SK-N-SH (cell line): ENCODE results near the gene ZNF217. TPM values are rescaled to one million over a fixed set of nuclear protein-coding genes. Genes with fewer than 3 reads are reported as not detected.
"Not testable (repeated sequence)": the region's sequence is repeated elsewhere in the genome, so short reads cannot be mapped to it uniquely, and the experiment has no call there.

Experiments used
- CTCF ChIA-PET: fragments of 300-600, 350-600 bp; formaldehyde crosslinking; extraction: SDS; loops from one replicate; lab custom pipeline; 2021; lab: Yijun Ruan, JAX
- POLR2A ChIA-PET: fragments of 350-600 bp; sonication (Branson Sonifier 250); formaldehyde crosslinking; extraction: SDS; loops from one replicate; lab custom pipeline; 2020; ENCODE audit warnings: antibody characterized with exemption, inconsistent platforms; lab: Yijun Ruan, JAX
- DNase-seq: peaks from one replicate; pipeline ENCODE4 v3.0.0; 2012
- H2AFZ ChIP-seq: fragments of 200-600 bp; sonication (generic); 2 replicates; pipeline ENCODE4 v1.8.1; 2016; ENCODE audit warnings: antibody characterized with exemption, mild to moderate bottlenecking, low read depth
- H3F3A ChIP-seq: fragments of 200-600 bp; sonication (generic); replicated peaks from 2 replicates; pipeline ENCODE3; 2016; ENCODE audit warnings: antibody characterized with exemption, mild to moderate bottlenecking; ENCODE audit not compliant: insufficient read depth
- H3K27ac ChIP-seq, 2 experiments: fragments of 200-500 bp in 1 of 2; fragments of 200-600 bp in 1 of 2; sonication (Bioruptor generic) in 1 of 2; sonication (generic), shearing (Covaris generic) in 1 of 2; 2 replicates each; pipeline versions ENCODE4 v1.5.1 to v1.6.1; 2014 to 2016; ENCODE audit warnings: low read depth in 2 of 2, inconsistent platforms in 1 of 2, low read length in 1 of 2, mild to moderate bottlenecking in 1 of 2, mixed read lengths in 1 of 2
- H3K27me3 ChIP-seq: fragments of 200-600 bp; sonication (generic), shearing (Covaris generic); 2 replicates; pipeline ENCODE4 v1.6.1; 2016; ENCODE audit warnings: mixed run types; ENCODE audit not compliant: insufficient read depth
- H3K36me3 ChIP-seq, 2 experiments: fragments of 200-500 bp in 1 of 2; fragments of 200-600 bp in 1 of 2; sonication (Bioruptor generic) in 1 of 2; sonication (generic) in 1 of 2; replicated peaks in 1 of 2; 2 replicates each; pipeline versions ENCODE3 to v1.5.1; 2014 to 2016; ENCODE audit warnings: low read length in 1 of 2, mild to moderate bottlenecking in 1 of 2; ENCODE audit not compliant: insufficient read depth in 2 of 2, control insufficient read depth in 1 of 2
- H3K4me1 ChIP-seq, 2 experiments: fragments of 200-500 bp in 1 of 2; fragments of 200-600 bp in 1 of 2; sonication (Bioruptor generic) in 1 of 2; sonication (generic), shearing (Covaris generic) in 1 of 2; 2 replicates each; pipeline versions ENCODE4 v1.5.1 to v1.6.1; 2014 to 2016; ENCODE audit warnings: low read depth in 1 of 2, low read length in 1 of 2, mixed run types in 1 of 2; ENCODE audit not compliant: insufficient read depth in 2 of 2, control insufficient read depth in 1 of 2
- H3K4me2 ChIP-seq: fragments of 200-600 bp; sonication (generic), shearing (Covaris generic); 2 replicates; pipeline ENCODE4 v1.6.1; 2017; ENCODE audit warnings: mixed run types
- H3K4me3 ChIP-seq, 2 experiments: fragments of 200-500 bp in 1 of 2; fragments of 200-600 bp in 1 of 2; sonication (Bioruptor generic) in 1 of 2; sonication (generic), shearing (Covaris generic) in 1 of 2; 2 replicates each; pipeline versions ENCODE4 v1.5.1 to v1.8.1; 2014 to 2016; ENCODE audit warnings: low read depth in 2 of 2, inconsistent platforms in 1 of 2, low read length in 1 of 2, mild to moderate bottlenecking in 1 of 2, mixed read lengths in 1 of 2, moderate library complexity in 1 of 2
- H3K79me2 ChIP-seq: fragments of 200-600 bp; sonication (generic); 2 replicates; pipeline ENCODE4 v1.8.1; 2017; ENCODE audit warnings: mild to moderate bottlenecking; ENCODE audit not compliant: insufficient read depth
- H3K9ac ChIP-seq: fragments of 200-600 bp; sonication (generic); 2 replicates; pipeline ENCODE4 v1.6.1; 2017; ENCODE audit warnings: mixed run types
- H3K9me2 ChIP-seq: fragments of 200-600 bp; sonication (generic); 2 replicates; pipeline ENCODE4 v1.6.1; 2017; ENCODE audit warnings: mixed run types
- H3K9me3 ChIP-seq: fragments of 200-600 bp; sonication (generic); 2 replicates; pipeline ENCODE4 v1.6.1; 2017; ENCODE audit warnings: mixed run types, mild to moderate bottlenecking, moderate library complexity
- H4K20me1 ChIP-seq: fragments of 200-600 bp; sonication (generic); 2 replicates; pipeline ENCODE4 v1.6.1; 2017; ENCODE audit warnings: mild to moderate bottlenecking, mixed run types; ENCODE audit not compliant: insufficient read depth
- FOSL2 ChIP-seq: IDR thresholded peaks from 2 replicates; pipeline ENCODE4 v1.4.0; 2012; ENCODE audit warnings: low read depth, mild to moderate bottlenecking, moderate library complexity, borderline replicate concordance
- FOXJ3 ChIP-seq: sonication (generic); formaldehyde crosslinking; IDR thresholded peaks from 2 replicates; pipeline ENCODE4 v1.5.1; 2020; ENCODE audit warnings: mild to moderate bottlenecking, missing genetic modification reagents
- GABPA ChIP-seq: IDR thresholded peaks from 2 replicates; pipeline ENCODE4 v1.4.0; 2012; ENCODE audit warnings: low read depth, mild to moderate bottlenecking
- MEF2A ChIP-seq: IDR thresholded peaks from 2 replicates; pipeline ENCODE4 v1.4.0; 2012; ENCODE audit warnings: low read depth, borderline replicate concordance
- NRF1 ChIP-seq: IDR thresholded peaks from 2 replicates; pipeline ENCODE4 v1.6.1; 2012; ENCODE audit warnings: low read depth, mild to moderate bottlenecking, low read length
- RCOR1 ChIP-seq: fragments of 150-350 bp; IDR thresholded peaks from 2 replicates; pipeline ENCODE4 v1.6.1; 2017; ENCODE audit warnings: antibody characterized with exemption, low read length
- SIN3A ChIP-seq: IDR thresholded peaks from 2 replicates; pipeline ENCODE4 v1.6.1; 2012; ENCODE audit warnings: low read depth, mild to moderate bottlenecking, low read length, moderate library complexity, borderline replicate concordance
- TAF1 ChIP-seq: IDR thresholded peaks from 2 replicates; pipeline ENCODE4 v1.6.1; 2012; ENCODE audit warnings: low read depth, mild to moderate bottlenecking, low read length, moderate library complexity, borderline replicate concordance
- TCF12 ChIP-seq: IDR thresholded peaks from 2 replicates; pipeline ENCODE4 v1.4.0; 2012
- TEAD4 ChIP-seq: IDR thresholded peaks from 2 replicates; pipeline ENCODE4 v1.4.0; 2012; ENCODE audit warnings: mild to moderate bottlenecking, borderline replicate concordance; ENCODE audit not compliant: insufficient read depth
- USF1 ChIP-seq: IDR thresholded peaks from 2 replicates; pipeline ENCODE4 v1.4.0; 2012; ENCODE audit warnings: low read depth, borderline replicate concordance
- YY1 ChIP-seq: IDR thresholded peaks from 2 replicates; pipeline ENCODE4 v1.4.0; 2012; ENCODE audit warnings: low read depth, mild to moderate bottlenecking
- ZBTB33 ChIP-seq: IDR thresholded peaks from 2 replicates; pipeline ENCODE4 v1.4.0; 2012; ENCODE audit warnings: low read depth, borderline replicate concordance
- WGBS: methylation state at CpG from one replicate; pipeline ENCODE4 v1.1.6; 2017; ENCODE audit warnings: low lambda C conversion rate; 5-methylcytosine and 5-hydroxymethylcytosine counted together
- polyA plus RNA-seq, 3 experiments: library from polyadenylated mRNA; depleted of rRNA; stranded (reverse); fragments of >200 nt; gene quantifications; 2 replicates each; pipeline ENCODE4 v1.2.3, GENCODE V29; 2012

ZNF217 gene
- polyA plus RNA-seq, 1 of the 3 experiments (the other 2 are of a cell fraction), result 6.9 TPM

GRCh38 chr20:53604846-53605245, 11.2 kb upstream of the ZNF217 start:
- H3K9me2 ChIP-seq, H3K36me3 ChIP-seq, CTCF ChIA-PET, H4K20me1 ChIP-seq, DNase-seq, H3K9me3 ChIP-seq, H3K27ac ChIP-seq, H3K9ac ChIP-seq, H3K79me2 ChIP-seq, H2AFZ ChIP-seq, H3K4me2 ChIP-seq, POLR2A ChIA-PET, H3K27me3 ChIP-seq, H3K4me3 ChIP-seq: not testable (repeated sequence)
- WGBS, result 91% methylated on average over 3 of the region's 5 CpGs
- H3F3A ChIP-seq, result peaks cover 13% of the 10 kb centered on the region
- peaks cover 2 to 16% of the 10 kb centered on the region in 2 experiments; a peak in 3 of 4 replicates for H3K4me1 ChIP-seq

DNA sequence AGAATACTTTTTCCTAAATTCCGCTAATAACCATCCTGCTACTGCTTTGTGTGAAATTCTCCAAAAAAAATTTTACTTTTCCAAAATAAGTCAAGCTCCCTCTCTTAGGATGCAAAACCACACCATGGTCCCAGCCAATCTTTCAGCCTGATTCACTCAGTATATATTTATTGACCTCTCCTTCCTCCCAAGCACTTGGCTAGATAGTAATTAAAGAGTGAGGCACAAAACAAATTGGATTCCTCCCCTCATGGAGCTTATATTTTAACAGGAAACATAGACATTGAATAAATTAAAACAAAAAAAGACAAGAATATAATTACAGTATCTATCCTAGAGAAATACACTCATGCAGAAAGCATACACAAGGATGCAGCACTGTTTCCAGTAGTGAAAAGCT, 9.0 kb upstream of the ZNF217 start:
- Histone ChIP-seq H2AFZ (no peak overlapping the region), H3K4me3 (no peak overlapping the region), H3K9me2 (no peaks in the 10 kb centered on the region), H3K79me2 (no peaks in the 10 kb centered on the region), H3K9ac (no peak overlapping the region), H3F3A (peaks cover 7% of the 10 kb centered on the region), H3K9me3 (no peaks in the 10 kb centered on the region), H3K4me2 (no peak overlapping the region), H3K27me3 (no peaks in the 10 kb centered on the region), H4K20me1 (no peaks in the 10 kb centered on the region), H3K27ac (no peak overlapping the region), H3K36me3 (no peaks in the 10 kb centered on the region), H3K4me1 (peaks cover 0 to 9% of the 10 kb centered on the region in 2 experiments; a peak in 2 of 4 replicates)
- ChIA-PET CTCF (interaction anchor here (0.6 to 1.5 kb wide), 3 partner anchors 9 to 313 kb away, joined by 3 to 5 read pairs (median 4); partner anchors contain the start of gene ZNF217), POLR2A (no interaction called here)
- no peak for TF ChIP-seq RCOR1
- 97% methylated on average over 1 of the region's 1 CpG for WGBS
- no peak for DNase-seq

GRCh38 chr20:53599910-53600632, 6.4 kb upstream of the ZNF217 start:
- no peaks in the 10 kb centered on the region for H3K27me3 ChIP-seq
- TF ChIP-seq GABPA (no peak), FOSL2 (no peak), TAF1 (no peak), FOXJ3 (CRISPR knock-in tag) (no peak), SIN3A (no peak), NRF1 (no peak), ZBTB33 (no peak), RCOR1 (no peak), USF1 (no peak), TCF12 (no peak), MEF2A (no peak), TEAD4 (no peak), YY1 (no peak)
- TF ChIP-seq, all 33 proteins: peak for 0
- Histone ChIP-seq H3K4me1 (peaks cover 0 to 3% of the 10 kb centered on the region in 2 experiments; a peak in 3 of 4 replicates), H3K9me2 (no peaks in the 10 kb centered on the region), H3K9me3 (no peaks in the 10 kb centered on the region), H3K27ac (no peak overlapping the region), H3K4me3 (no peak overlapping the region), H3K9ac (no peak overlapping the region), H4K20me1 (no peaks in the 10 kb centered on the region), H3K4me2 (no peak overlapping the region), H2AFZ (no peak overlapping the region), H3F3A (peaks cover 8% of the 10 kb centered on the region), H3K79me2 (no peaks in the 10 kb centered on the region), H3K36me3 (no peaks in the 10 kb centered on the region)
- ChIA-PET CTCF (interaction anchor here (2.4 kb wide), 1 partner anchor 316 kb away, joined by 10 read pairs; no protein-coding TSS in a partner anchor), POLR2A (no interaction called here)
- 93% methylated on average over 13 of the region's 13 CpGs for WGBS
- DNase-seq, result no peak
